IMR-90 (cell line): ENCODE data around the gene VDR. TPM values are rescaled to one million over a fixed set of nuclear protein-coding genes. Genes with fewer than 3 reads are reported as not detected.

Experiments used
- ATAC-seq: fragments of 200-7000 bp; cut with Tn5 transposase; 2 replicates; pipeline ENCODE4 v1.9.1; 2020; ENCODE audit warnings: low read depth, mild to moderate bottlenecking, moderate library complexity
- BruUV-seq: library from RNA; stranded (reverse); fragments of 400-500 nt; replicated peaks from 2 replicates; lab custom pipeline; 2021; lab: Mats Ljungman, UMichigan
- CTCF ChIA-PET: fragments of 300-600 bp; formaldehyde crosslinking; extraction: SDS; loops from one replicate; lab custom pipeline; 2021; ENCODE audit warnings: antibody characterized with exemption; lab: Yijun Ruan, JAX
- POLR2A ChIA-PET: fragments of 300-600 bp; sonication (Branson Sonifier 250); formaldehyde crosslinking; loops from one replicate; lab custom pipeline; 2022; ENCODE audit warnings: antibody characterized with exemption; ENCODE audit not compliant: unreplicated experiment; lab: Charles Lee
- DNase-seq: peaks from one replicate; pipeline ENCODE4 v3.0.0; 2013
- H2AFZ ChIP-seq: replicated peaks from 2 replicates; pipeline ENCODE3; 2013; ENCODE audit warnings: low read length, mild to moderate bottlenecking; ENCODE audit not compliant: poor library complexity
- H2AK5ac ChIP-seq: 2 replicates; pipeline ENCODE4 v1.6.1; 2013; ENCODE audit warnings: low read depth, low read length, inconsistent platforms
- H2AK9ac ChIP-seq: replicated peaks from 2 replicates; pipeline ENCODE3; 2013; ENCODE audit warnings: mild to moderate bottlenecking, low read depth, low read length, moderate library complexity; ENCODE audit not compliant: poor library complexity
- H2BK120ac ChIP-seq: 2 replicates; pipeline ENCODE4 v1.6.1; 2013; ENCODE audit warnings: low read depth, low read length, inconsistent platforms
- H2BK15ac ChIP-seq: 3 replicates; pipeline ENCODE4 v1.6.1; 2013; ENCODE audit warnings: low read depth, low read length, inconsistent platforms
- H2BK20ac ChIP-seq: 2 replicates; pipeline ENCODE4 v1.6.1; 2013; ENCODE audit warnings: low read depth, mild to moderate bottlenecking, inconsistent platforms, low read length, moderate library complexity
- H2BK5ac ChIP-seq: 2 replicates; pipeline ENCODE4 v1.6.1; 2013; ENCODE audit warnings: mild to moderate bottlenecking, low read depth, low read length, inconsistent platforms; ENCODE audit not compliant: poor library complexity, severe bottlenecking
- H3K14ac ChIP-seq: replicated peaks from 2 replicates; pipeline ENCODE4 v1.6.1; 2013; ENCODE audit warnings: low read depth, low read length, inconsistent platforms
- H3K18ac ChIP-seq: 2 replicates; pipeline ENCODE4 v1.6.1; 2013; ENCODE audit warnings: low read depth, low read length, control low read depth
- H3K23ac ChIP-seq: 2 replicates; pipeline ENCODE4 v1.6.1; 2013; ENCODE audit warnings: low read depth, low read length, inconsistent platforms
- H3K27ac ChIP-seq: 2 replicates; pipeline ENCODE4 v1.5.1; 2013; ENCODE audit warnings: mild to moderate bottlenecking, control low read depth, low read length; ENCODE audit not compliant: insufficient read depth
- H3K27me3 ChIP-seq: 2 replicates; pipeline ENCODE4 v1.6.1; 2013; ENCODE audit warnings: low read length; ENCODE audit not compliant: control insufficient read depth, insufficient read depth
- H3K36me3 ChIP-seq: 2 replicates; pipeline ENCODE4 v1.6.1; 2013; ENCODE audit warnings: low read length, mixed read lengths; ENCODE audit not compliant: control insufficient read depth, insufficient read depth
- H3K4ac ChIP-seq: 2 replicates; pipeline ENCODE4 v1.6.1; 2013; ENCODE audit warnings: low read depth, low read length, inconsistent platforms
- H3K4me1 ChIP-seq: 2 replicates; pipeline ENCODE4 v1.6.1; 2013; ENCODE audit warnings: low read length, mixed read lengths; ENCODE audit not compliant: control insufficient read depth, insufficient read depth
- H3K4me2 ChIP-seq: 2 replicates; pipeline ENCODE4 v1.6.1; 2013; ENCODE audit warnings: low read depth, mild to moderate bottlenecking, control low read depth, low read length, moderate library complexity
- H3K4me3 ChIP-seq: 2 replicates; pipeline ENCODE4 v1.5.1; 2013; ENCODE audit warnings: low read depth, mild to moderate bottlenecking, control low read depth, low read length, moderate library complexity; ENCODE audit not compliant: insufficient read depth
- H3K56ac ChIP-seq: 2 replicates; pipeline ENCODE4 v1.6.1; 2013; ENCODE audit warnings: low read length, inconsistent platforms; ENCODE audit not compliant: insufficient read depth; ENCODE audit errors: extremely low read depth
- H3K79me1 ChIP-seq, 2 experiments: 2 replicates each; pipeline ENCODE4 v1.6.1; 2013; ENCODE audit warnings: low read length in 2 of 2, inconsistent platforms in 1 of 2, low read depth in 1 of 2
- H3K9ac ChIP-seq: 2 replicates; pipeline ENCODE4 v1.6.1; 2013; ENCODE audit warnings: low read depth, low read length, control low read depth
- H3K9me1 ChIP-seq: 2 replicates; pipeline ENCODE4 v1.6.1; 2013; ENCODE audit warnings: low read length, inconsistent platforms; ENCODE audit not compliant: insufficient read depth
- H3K9me3 ChIP-seq: 2 replicates; pipeline ENCODE4 v1.6.1; 2013; ENCODE audit warnings: low read length; ENCODE audit not compliant: control insufficient read depth, insufficient read depth
- H4K20me1 ChIP-seq: 2 replicates; pipeline ENCODE4 v1.6.1; 2013; ENCODE audit warnings: low read length, inconsistent platforms; ENCODE audit not compliant: insufficient read depth
- H4K5ac ChIP-seq: 2 replicates; pipeline ENCODE4 v1.6.1; 2013; ENCODE audit warnings: mild to moderate bottlenecking, low read depth, low read length, control low read depth
- H4K8ac ChIP-seq, 2 experiments: 2 replicates each; pipeline ENCODE4 v1.6.1; 2013; ENCODE audit warnings: low read depth in 2 of 2, low read length in 2 of 2, control low read depth in 1 of 2, inconsistent platforms in 1 of 2
- H4K91ac ChIP-seq: 2 replicates; pipeline ENCODE4 v1.6.1; 2013; ENCODE audit warnings: low read depth, low read length, inconsistent platforms; ENCODE audit not compliant: insufficient read depth
- CEBPB ChIP-seq: IDR thresholded peaks from 2 replicates; pipeline ENCODE4 v1.6.1; 2012; ENCODE audit warnings: low read depth, low read length, improper control_type of control experiment
- ELK1 ChIP-seq: fragments of 150-350 bp; IDR thresholded peaks from 2 replicates; pipeline ENCODE4 v1.6.1; 2016; ENCODE audit warnings: low read depth, mild to moderate bottlenecking, low read length, moderate library complexity, borderline replicate concordance
- POLR2A ChIP-seq: IDR thresholded peaks from 2 replicates; pipeline ENCODE4 v1.6.1; 2012; ENCODE audit warnings: mild to moderate bottlenecking, low read depth, low read length
- WGBS, 2 experiments: methylation state at CpG; one replicate each; pipeline versions ENCODE4 v1.1.5 to v1.1.7; 2013; ENCODE audit warnings: missing lambda C conversion rate in 2 of 2; ENCODE audit not compliant: insufficient read length in 1 of 2; ENCODE audit errors: extremely low coverage in 2 of 2; 5-methylcytosine and 5-hydroxymethylcytosine counted together
- dilution Hi-C: fragments of 300-500 bp; cut with HindIII; formaldehyde crosslinking; loops from one replicate; pipeline ENCODE4 v1.14.3; 2018; ENCODE audit warnings: low sequenced_read_pairs; ENCODE audit not compliant: unreplicated experiment
- in situ Hi-C: fragments of 300-500 bp; cut with MboI; formaldehyde crosslinking; loops from 3 replicates; pipeline ENCODE4 v1.14.3; 2019; ENCODE audit warnings: low sequenced_read_pairs, inconsistent platforms, mixed read lengths
- intact Hi-C: fragments of 100-400 bp; cut with micrococcal nuclease; formaldehyde crosslinking; loops from 2 replicates; pipeline ENCODE4 v1.10.0; 2022
- polyA plus RNA-seq, 3 experiments: library from polyadenylated mRNA; depleted of rRNA; stranded (reverse); fragments of >200 nt; gene quantifications; 2 replicates each; pipeline ENCODE4 v1.2.3, GENCODE V29; 2012; ENCODE audit warnings: low replicate concordance in 1 of 3
- total RNA-seq: library from RNA; depleted of rRNA; stranded (reverse); fragments of >200 nt; gene quantifications from 2 replicates; pipeline ENCODE4 v1.2.3, GENCODE V29; 2012

The VDR gene
- total and polyA plus RNA-seq, 2 of the 4 experiments (the other 2 are of a cell fraction), result 5.4 to 8.5 TPM

- no CpG with 5 or more reads among the region's 1 CpG for WGBS, 2 experiments
- Histone ChIP-seq H4K91ac (no peak overlapping the region), H2BK5ac (no peak overlapping the region), H2BK15ac (no peak overlapping the region), H3K27ac (no peak overlapping the region), H3K18ac (no peak overlapping the region), H3K4me3 (no peak overlapping the region), H2BK120ac (no peak overlapping the region), H3K56ac (no peak overlapping the region), H3K9me1 (peaks cover 2% of the 10 kb centered on the region; the same call in 1 of the 2 replicates), H3K4me2 (no peak overlapping the region), H3K14ac (no peak overlapping the region), H2AK5ac (no peak overlapping the region), H3K9ac (no peak overlapping the region), H3K4me1 (peaks cover 12% of the 10 kb centered on the region), H3K36me3 (no peaks in the 10 kb centered on the region), H3K4ac (no peak overlapping the region), H4K5ac (no peak overlapping the region), H3K9me3 (no peaks in the 10 kb centered on the region), H3K27me3 (peaks cover 14% of the 10 kb centered on the region), H2AK9ac (no peak overlapping the region), H3K23ac (no peak overlapping the region), H4K20me1 (no peaks in the 10 kb centered on the region; the same call in 1 of the 2 replicates), H2AFZ (no peak overlapping the region), H4K8ac (no peak overlapping the region), H2BK20ac (no peak overlapping the region), H3K79me1 (no peaks in the 10 kb centered on the region)
- TF ChIP-seq POLR2A, result no peak
- no peak for TF ChIP-seq ELK1
- TF ChIP-seq CEBPB, result peak; percentile 6; the same call in 1 of the 2 replicates
- in situ Hi-C loops, result no loop called here
- no TSS peak for BruUV-seq
- intact Hi-C loops, result loop anchor here (5.0 kb wide), 2 partner anchors 43 to 93 kb away; partner anchors contain the start of gene VDR
- DNase-seq, result no peak
- ChIA-PET POLR2A (no interaction called here), CTCF (no interaction called here)
- dilution Hi-C loops, result no loop called here
- ATAC-seq, result no peak
Measured at GRCh38 chr12:47945341-47945728, 40.5 kb upstream of the VDR start.
